Lung (tissue), 12 donors: ENCODE results near the gene VPS25. TPM values are rescaled to one million over a fixed set of nuclear protein-coding genes. Genes with fewer than 3 reads are reported as not detected.

Experiments used
- ATAC-seq: fragments of 200-7000 bp; cut with Tn5 transposase; one replicate; pipeline ENCODE4 v1.9.1; 2020; ENCODE audit warnings: moderate number of reproducible peaks; ENCODE audit not compliant: insufficient read depth, low FRiP score
- DNase-seq, 3 donors: peaks; one replicate each; pipeline ENCODE4 v3.0.0-alpha.2; 2013 to 2017
- H3K27ac ChIP-seq, 2 donors: one replicate each; pipeline ENCODE4 v1.5.1; 2013; ENCODE audit warnings: mild to moderate bottlenecking in 2 of 2, moderate library complexity in 2 of 2, control low read depth in 1 of 2, inconsistent platforms in 1 of 2, low read depth in 1 of 2, low read length in 1 of 2
- H3K27me3 ChIP-seq, 3 donors: one replicate each; pipeline ENCODE4 v1.5.1; 2013; ENCODE audit warnings: low read length in 2 of 3; ENCODE audit not compliant: control insufficient read depth in 3 of 3, insufficient read depth in 3 of 3
- H3K36me3 ChIP-seq, 4 donors: one replicate each; pipeline ENCODE4 v1.5.1; 2013; ENCODE audit warnings: low read length in 4 of 4, mild to moderate bottlenecking in 1 of 4, moderate library complexity in 1 of 4; ENCODE audit not compliant: control insufficient read depth in 4 of 4, insufficient read depth in 4 of 4
- H3K4me1 ChIP-seq, 5 donors: one replicate each; pipeline ENCODE4 v1.5.1; 2013; ENCODE audit warnings: low read length in 5 of 5, mild to moderate bottlenecking in 2 of 5, moderate library complexity in 1 of 5; ENCODE audit not compliant: control insufficient read depth in 5 of 5, insufficient read depth in 5 of 5
- H3K4me3 ChIP-seq: one replicate; pipeline ENCODE4 v1.5.1; 2013; ENCODE audit warnings: mild to moderate bottlenecking, control low read depth, moderate library complexity
- H3K9ac ChIP-seq, 2 donors: one replicate each; pipeline ENCODE4 v1.5.1; 2013; ENCODE audit warnings: low read length in 2 of 2, control low read depth in 1 of 2; ENCODE audit not compliant: insufficient read depth in 1 of 2
- H3K9me3 ChIP-seq, 4 donors: one replicate each; pipeline ENCODE4 v1.5.1; 2013; ENCODE audit warnings: low read length in 3 of 4, mild to moderate bottlenecking in 1 of 4, moderate library complexity in 1 of 4; ENCODE audit not compliant: control insufficient read depth in 4 of 4, insufficient read depth in 3 of 4
- WGBS, 2 donors: extraction: QIAGEN DNeasy Blood & Tissue Kit; methylation state at CpG; one replicate each; pipeline ENCODE4 v1.1.7; 2013; 5-methylcytosine and 5-hydroxymethylcytosine counted together
- polyA plus RNA-seq, 2 donors: library from polyadenylated mRNA; stranded (reverse); fragments of 200-250 nt; gene quantifications; one replicate each; pipeline ENCODE4 v1.2.1, GENCODE V29; 2013
- total RNA-seq, 2 donors: library from RNA; depleted of rRNA in 1 of 2; stranded (reverse); fragments of >200 nt in 1 of 2; gene quantifications; one replicate each; pipeline ENCODE4 v1.2.1, GENCODE V29; 2014 to 2021
- TF ChIP-seq, protein P1 (sequence below): IDR thresholded peaks from 2 replicates; pipeline ENCODE4 v1.5.1; 2012; ENCODE audit warnings: mild to moderate bottlenecking; ENCODE audit errors: control extremely low read depth, extremely low read depth
- donor health status: control.
- donor health status: control.
- donor health status: Bipolar disorder and iron deficiency.
- donor health status: healthy.
- donor health status: DM: yes; HTN: yes; CAD: no.

VPS25 gene
- total and polyA plus RNA-seq, 4 donors, result 42.4 to 93.7 (median 55.0) TPM

DNA sequence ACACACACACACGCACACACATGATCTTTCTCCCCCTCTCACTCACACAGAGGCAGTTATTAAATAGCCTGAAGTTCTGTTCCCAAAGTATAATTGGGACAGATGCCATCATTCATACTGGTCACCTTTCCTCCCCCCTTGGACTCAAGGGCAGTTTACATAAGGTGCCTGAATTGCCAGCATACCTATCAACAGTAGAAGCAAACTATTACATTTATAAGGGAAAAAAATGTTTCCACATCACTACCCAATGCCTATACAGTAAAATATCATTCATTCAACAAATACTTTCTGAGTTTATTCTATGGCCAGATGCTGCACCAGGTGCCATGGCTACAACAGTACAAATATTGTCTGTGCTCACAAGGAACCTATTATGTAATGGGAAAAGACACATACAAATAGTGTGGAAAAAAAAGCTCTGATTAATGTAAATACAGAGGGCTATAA lies 31.7 kb downstream of the VPS25 start:
- Histone ChIP-seq H3K27ac (peak overlapping the region in 1 of 2 donors; percentile 31), H3K4me3 (no peak overlapping the region), H3K36me3 (peaks cover 0 to 4% (median 0%) of the 10 kb centered on the region in 4 donors), H3K9me3 (no peaks in the 10 kb centered on the region), H3K9ac (no peak overlapping the region), H3K4me1 (peaks cover 0 to 8% (median 0%) of the 10 kb centered on the region in 5 donors), H3K27me3 (no peaks in the 10 kb centered on the region)
- 84 to 86% methylated on average over 1 of the region's 1 CpG for WGBS, 2 donors
- TF ChIP-seq, protein P1, sequence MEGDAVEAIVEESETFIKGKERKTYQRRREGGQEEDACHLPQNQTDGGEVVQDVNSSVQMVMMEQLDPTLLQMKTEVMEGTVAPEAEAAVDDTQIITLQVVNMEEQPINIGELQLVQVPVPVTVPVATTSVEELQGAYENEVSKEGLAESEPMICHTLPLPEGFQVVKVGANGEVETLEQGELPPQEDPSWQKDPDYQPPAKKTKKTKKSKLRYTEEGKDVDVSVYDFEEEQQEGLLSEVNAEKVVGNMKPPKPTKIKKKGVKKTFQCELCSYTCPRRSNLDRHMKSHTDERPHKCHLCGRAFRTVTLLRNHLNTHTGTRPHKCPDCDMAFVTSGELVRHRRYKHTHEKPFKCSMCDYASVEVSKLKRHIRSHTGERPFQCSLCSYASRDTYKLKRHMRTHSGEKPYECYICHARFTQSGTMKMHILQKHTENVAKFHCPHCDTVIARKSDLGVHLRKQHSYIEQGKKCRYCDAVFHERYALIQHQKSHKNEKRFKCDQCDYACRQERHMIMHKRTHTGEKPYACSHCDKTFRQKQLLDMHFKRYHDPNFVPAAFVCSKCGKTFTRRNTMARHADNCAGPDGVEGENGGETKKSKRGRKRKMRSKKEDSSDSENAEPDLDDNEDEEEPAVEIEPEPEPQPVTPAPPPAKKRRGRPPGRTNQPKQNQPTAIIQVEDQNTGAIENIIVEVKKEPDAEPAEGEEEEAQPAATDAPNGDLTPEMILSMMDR, result no peak
- DNase-seq (peak in 2 of 3 donors; percentile 47 to 70), ATAC-seq (no peak)

DNA sequence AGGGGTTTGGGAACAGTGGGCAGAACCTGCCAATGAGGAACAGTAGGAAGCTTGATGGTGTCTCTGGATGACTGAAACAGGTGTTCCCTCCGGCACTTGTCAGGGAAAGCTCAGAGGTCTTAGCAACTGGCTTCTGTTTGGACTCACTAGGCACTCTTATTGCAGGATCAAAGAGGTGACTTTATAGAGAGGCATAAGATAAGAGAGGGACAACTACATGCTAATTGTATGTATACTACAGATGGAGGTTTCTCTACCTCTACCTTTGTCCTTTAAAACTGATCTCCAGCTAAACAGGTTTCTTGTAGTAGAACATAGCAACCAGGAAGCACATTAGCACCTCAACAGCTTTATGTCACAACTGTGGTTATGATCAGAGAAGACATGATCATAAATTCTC lies 33.0 kb downstream of the VPS25 start:
- DNase-seq, result no peak
- WGBS, 2 donors, result 88 to 94% methylated on average over 1 of the region's 1 CpG

DNA sequence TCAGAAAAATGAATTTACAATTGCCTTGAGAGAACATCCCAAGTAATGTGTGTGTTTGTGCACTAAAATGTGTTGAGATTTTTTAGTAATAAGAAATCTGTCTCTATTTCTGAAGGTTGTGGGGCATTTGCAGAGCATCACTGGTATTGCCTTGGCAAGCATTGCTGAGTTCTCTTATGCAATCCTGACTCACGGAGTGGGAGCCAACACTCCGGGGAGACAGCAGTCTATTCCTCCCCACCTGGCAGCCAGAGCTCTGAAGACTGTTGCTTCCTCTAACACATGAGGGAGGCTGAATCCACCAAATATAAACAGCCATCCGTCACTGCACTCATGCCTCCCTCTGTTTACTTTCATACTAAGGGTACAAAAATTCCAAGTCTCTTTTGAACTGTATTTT lies 36.0 kb downstream of the VPS25 start:
- WGBS, 2 donors, result 23 to 41% methylated on average over 3 of the region's 3 CpGs
- H3K27me3 ChIP-seq, result no peaks in the 10 kb centered on the region
- peaks cover 3 to 14% (median 9%) of the 10 kb centered on the region in 4 donors for H3K36me3 ChIP-seq
- H3K4me3 ChIP-seq, result no peak overlapping the region
- H3K9ac ChIP-seq, result no peak overlapping the region
- no peak for DNase-seq
- H3K27ac ChIP-seq, result no peak overlapping the region
- no peaks in the 10 kb centered on the region for H3K9me3 ChIP-seq
- TF ChIP-seq, protein P1, result no peak
- no peak for ATAC-seq
- no peaks in the 10 kb centered on the region for H3K4me1 ChIP-seq

More for the DNA sequence above, 33.0 kb downstream of the VPS25 start:
- peaks cover 0 to 5% (median 4%) of the 10 kb centered on the region in 4 donors for H3K36me3 ChIP-seq
- peaks cover 0 to 8% (median 0%) of the 10 kb centered on the region in 5 donors for H3K4me1 ChIP-seq
- H3K27ac ChIP-seq, result no peak overlapping the region
- no peaks in the 10 kb centered on the region for H3K9me3 ChIP-seq
- no peak overlapping the region for H3K4me3 ChIP-seq
- no peaks in the 10 kb centered on the region for H3K27me3 ChIP-seq
- TF ChIP-seq, protein P1, result no peak
- no peak overlapping the region for H3K9ac ChIP-seq
- ATAC-seq, result no peak
